Breast epithelium (tissue), 3 donors: Measurements from ENCODE around the gene GAGE10.
"Not testable (repeated sequence)": the region's sequence is repeated elsewhere in the genome, so short reads cannot be mapped to it uniquely, and the experiment has no call there.

Source experiments
- POLR2AphosphoS5 ChIP-seq, 3 donors: sonication (generic); formaldehyde crosslinking; IDR thresholded peaks; one replicate each; pipeline ENCODE4 v1.6.1; 2017; ENCODE audit warnings: antibody characterized with exemption in 3 of 3
- TF ChIP-seq, protein P1 (sequence below), 3 donors: fragments of 450-650 bp; IDR thresholded peaks; one replicate each; pipeline ENCODE4 v1.5.1; 2016 to 2017; ENCODE audit warnings: antibody characterized with exemption in 3 of 3, mild to moderate bottlenecking in 3 of 3, moderate library complexity in 3 of 3

DNA sequence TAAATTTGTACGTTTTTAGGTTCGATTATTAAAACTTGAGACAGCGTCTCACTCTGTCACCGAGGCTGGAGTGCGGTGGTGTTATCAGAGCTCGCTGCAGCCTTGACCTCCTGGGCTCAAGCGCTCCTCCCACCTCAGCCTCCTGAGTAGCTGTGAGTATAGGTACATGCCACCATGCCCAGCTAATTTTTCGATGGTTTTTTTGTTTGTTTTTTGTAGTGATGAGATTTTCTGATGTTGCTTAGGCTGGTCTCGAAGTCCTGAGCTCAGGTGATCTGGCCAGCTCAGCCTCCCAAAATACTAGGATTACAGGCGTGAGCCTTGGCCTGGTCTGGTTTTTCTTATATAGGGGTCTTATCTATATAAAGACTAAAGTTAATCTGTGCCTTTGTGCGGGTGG lies 27.0 kb downstream of the GAGE10 start:
- not testable (repeated sequence) for TF ChIP-seq POLR2AphosphoS5 (IDR thresholded peaks at IDR 0.05)
- TF ChIP-seq, protein P1, sequence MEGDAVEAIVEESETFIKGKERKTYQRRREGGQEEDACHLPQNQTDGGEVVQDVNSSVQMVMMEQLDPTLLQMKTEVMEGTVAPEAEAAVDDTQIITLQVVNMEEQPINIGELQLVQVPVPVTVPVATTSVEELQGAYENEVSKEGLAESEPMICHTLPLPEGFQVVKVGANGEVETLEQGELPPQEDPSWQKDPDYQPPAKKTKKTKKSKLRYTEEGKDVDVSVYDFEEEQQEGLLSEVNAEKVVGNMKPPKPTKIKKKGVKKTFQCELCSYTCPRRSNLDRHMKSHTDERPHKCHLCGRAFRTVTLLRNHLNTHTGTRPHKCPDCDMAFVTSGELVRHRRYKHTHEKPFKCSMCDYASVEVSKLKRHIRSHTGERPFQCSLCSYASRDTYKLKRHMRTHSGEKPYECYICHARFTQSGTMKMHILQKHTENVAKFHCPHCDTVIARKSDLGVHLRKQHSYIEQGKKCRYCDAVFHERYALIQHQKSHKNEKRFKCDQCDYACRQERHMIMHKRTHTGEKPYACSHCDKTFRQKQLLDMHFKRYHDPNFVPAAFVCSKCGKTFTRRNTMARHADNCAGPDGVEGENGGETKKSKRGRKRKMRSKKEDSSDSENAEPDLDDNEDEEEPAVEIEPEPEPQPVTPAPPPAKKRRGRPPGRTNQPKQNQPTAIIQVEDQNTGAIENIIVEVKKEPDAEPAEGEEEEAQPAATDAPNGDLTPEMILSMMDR (IDR thresholded peaks at IDR 0.05): not testable (repeated sequence)
